Measurements from ENCODE around the gene CFAP77.

CFAP77 gene

DNA sequence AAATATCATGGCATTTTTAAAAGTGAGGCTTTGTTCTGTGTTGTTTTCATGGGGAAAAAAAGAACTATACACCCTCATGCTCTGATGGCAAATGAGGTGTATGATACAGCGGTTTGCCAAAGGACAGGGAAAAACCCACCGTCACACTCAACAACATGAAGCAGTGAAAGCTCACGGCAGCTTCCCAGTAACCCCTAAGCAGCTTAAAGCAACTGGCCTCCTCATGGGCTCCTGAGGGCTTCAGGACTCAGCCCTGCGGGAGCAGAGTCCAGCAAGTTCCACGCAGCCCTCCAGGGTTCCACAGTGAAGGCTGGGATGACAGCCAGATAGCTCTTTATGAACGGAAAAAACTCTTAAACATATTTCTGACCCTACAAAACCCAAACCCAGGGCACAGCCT, 185.3 kb downstream of the CFAP77 start:
- no peak for DNase-seq (ENCODE audit: low read depth in 2 of 2)

DNA sequence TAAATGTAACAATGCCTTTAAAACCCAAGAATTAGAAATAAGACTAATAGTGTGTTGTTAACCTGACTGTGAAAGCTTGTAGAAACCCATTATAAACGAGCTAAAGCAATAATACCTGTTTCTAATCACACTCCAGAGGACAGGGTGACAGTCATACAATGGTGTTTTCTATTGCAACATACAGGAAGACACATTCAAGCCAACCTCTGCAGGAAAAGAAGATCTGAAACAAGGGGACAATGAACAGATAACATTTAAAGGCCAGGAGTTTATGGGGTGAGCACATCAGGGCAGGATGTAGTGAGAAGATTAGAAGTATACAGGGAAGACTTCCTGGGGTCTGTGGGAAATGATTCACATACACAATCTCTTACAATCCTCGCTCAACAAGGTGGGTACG, 186.2 kb downstream of the CFAP77 start:
- no peak for DNase-seq (ENCODE audit: low read depth in 2 of 2)

GRCh38 chr9:132597073-132597775, 187.2 kb downstream of the CFAP77 start:
- DNase-seq (ENCODE audit: low read depth in 2 of 2) = no peak

GRCh38 chr9:132600326-132600984, 190.4 kb downstream of the CFAP77 start:
- no peak for DNase-seq (ENCODE audit: low read depth in 2 of 2)

GRCh38 chr9:132602207-132602606, 192.2 kb downstream of the CFAP77 start:
- DNase-seq (ENCODE audit: low read depth in 2 of 2) = no peak

DNA sequence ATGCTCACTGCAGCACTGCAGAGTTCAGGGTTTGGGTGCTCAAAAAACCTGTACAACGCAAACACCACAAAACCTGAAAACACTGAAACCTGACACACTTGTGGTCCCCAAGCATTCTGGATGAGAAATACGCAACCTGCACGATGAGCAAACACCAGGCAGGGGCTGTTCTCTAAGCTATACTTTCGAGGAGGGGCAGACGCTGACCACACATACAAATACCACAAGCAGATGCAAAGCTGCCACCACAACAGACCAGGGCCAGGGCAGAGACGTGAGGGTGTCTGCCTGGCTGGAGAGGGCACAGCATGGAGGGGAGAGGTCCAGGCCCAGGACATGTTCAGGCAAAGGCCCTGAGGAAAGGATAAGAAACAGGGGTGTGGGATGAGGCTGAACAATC, 195.4 kb downstream of the CFAP77 start:
- no peak for DNase-seq (ENCODE audit: low read depth in 2 of 2)

- no peak for DNase-seq (ENCODE audit: low read depth in 2 of 2)
These were observed 196.1 kb downstream of the CFAP77 start for GRCh38 chr9:132606066-132606465.

DNA sequence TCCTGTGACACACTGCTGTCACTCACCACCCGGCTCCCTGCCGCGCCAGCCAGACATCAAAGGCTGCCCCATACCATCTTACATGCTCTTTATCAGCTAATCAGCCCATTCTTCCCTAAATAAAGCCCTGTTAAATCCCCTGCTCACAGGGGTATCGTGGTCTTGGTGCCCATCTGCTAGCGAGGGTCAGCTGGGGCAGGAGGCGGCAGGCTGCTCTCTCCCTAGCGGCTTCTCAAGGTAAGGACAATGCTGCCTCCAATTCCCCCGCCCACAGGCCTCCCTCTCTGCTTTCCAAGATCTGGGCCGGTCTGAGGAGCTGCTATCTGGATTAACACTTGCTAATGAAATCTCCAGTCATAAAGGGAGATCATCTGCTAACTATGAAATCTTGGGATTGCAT, 199.2 kb downstream of the CFAP77 start:
- no peak for DNase-seq (ENCODE audit: low read depth in 2 of 2)

DNA sequence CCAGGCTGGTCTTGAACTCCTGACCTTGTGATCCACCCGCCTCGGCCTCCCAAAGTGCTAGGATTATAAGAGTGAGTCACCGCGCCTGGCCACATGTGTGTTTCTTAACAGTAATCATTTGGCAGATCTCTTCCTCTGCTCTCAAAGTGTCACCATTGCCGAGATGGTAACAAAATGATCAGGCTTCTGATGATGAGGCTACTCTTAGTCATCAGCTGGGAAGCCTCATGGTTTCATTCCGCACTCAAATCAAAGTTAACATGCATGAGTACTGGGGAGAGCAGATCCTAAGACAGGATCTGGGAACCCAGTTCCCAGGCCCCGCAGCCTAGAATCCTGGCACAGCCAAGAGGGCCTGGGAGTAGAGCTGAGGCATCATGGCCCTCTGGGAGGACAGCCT, 199.8 kb downstream of the CFAP77 start:
- DNase-seq (ENCODE audit: low read depth in 2 of 2) = no peak

DNA sequence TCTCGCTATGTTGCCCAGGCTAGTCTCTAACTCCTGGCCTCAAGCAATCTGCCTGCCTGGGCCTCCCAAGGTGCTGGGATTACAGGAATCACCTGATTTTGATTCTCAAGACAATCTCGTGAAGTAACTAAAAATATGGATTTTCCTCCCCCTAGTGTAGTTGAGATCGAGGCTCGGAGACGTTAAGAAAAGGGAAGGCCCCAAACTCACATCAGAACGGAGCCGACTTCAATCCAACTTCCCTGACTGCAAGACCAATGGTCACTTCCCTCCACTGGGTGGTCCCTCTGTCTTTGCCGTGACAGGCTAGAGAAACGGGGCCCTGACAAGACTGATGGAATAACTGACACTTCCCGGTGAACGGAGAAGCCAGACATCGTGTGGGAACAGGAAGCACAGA, 200.7 kb downstream of the CFAP77 start:
- no peak for DNase-seq (ENCODE audit: low read depth in 2 of 2)

GRCh38 chr9:132614324-132614723, 204.3 kb downstream of the CFAP77 start:
- no peak for DNase-seq (ENCODE audit: low read depth in 2 of 2)

GRCh38 chr9:132615774-132616173, 205.8 kb downstream of the CFAP77 start:
- no peak for DNase-seq (ENCODE audit: low read depth in 2 of 2)

- DNase-seq (ENCODE audit: low read depth in 2 of 2) = no peak
These were observed 206.7 kb downstream of the CFAP77 start for GRCh38 chr9:132616725-132617124.

- no peak for DNase-seq (ENCODE audit: low read depth in 2 of 2)
These were observed 212.1 kb downstream of the CFAP77 start for GRCh38 chr9:132622159-132622558.

All from stimulated activated CD4-positive, alpha-beta T cell treated with anti-CD3 and anti-CD28 coated beads, Interleukin-12 subunit alpha, Interleukin-12 subunit beta, amount 100 ng/mL, for 24 hours (primary cell).